H9 (cell line): Measurements from ENCODE around the gene CCL4L2. TPM values are rescaled to one million over a fixed set of nuclear protein-coding genes. Genes with fewer than 3 reads are reported as not detected.

ENCODE experiments used
- DNase-seq: peaks from one replicate; pipeline ENCODE4 v3.0.0-alpha.2; 2017
- H2AFZ ChIP-seq: one replicate; pipeline ENCODE4 v1.6.1; 2013; ENCODE audit warnings: mild to moderate bottlenecking, low read length, control low read depth, moderate library complexity
- H2AK5ac ChIP-seq: 2 replicates; pipeline ENCODE4 v1.6.1; 2013; ENCODE audit warnings: low read length, control low read depth, mixed read lengths; ENCODE audit not compliant: insufficient read length
- H2BK120ac ChIP-seq: one replicate; pipeline ENCODE4 v1.6.1; 2013; ENCODE audit warnings: low read depth, mild to moderate bottlenecking, low read length, control low read depth, inconsistent platforms; ENCODE audit not compliant: poor library complexity, severe bottlenecking
- H2BK12ac ChIP-seq: 2 replicates; pipeline ENCODE4 v1.6.1; 2013; ENCODE audit warnings: low read length, control low read depth, mixed read lengths, low read depth; ENCODE audit not compliant: insufficient read length
- H2BK15ac ChIP-seq: 2 replicates; pipeline ENCODE4 v1.6.1; 2013; ENCODE audit warnings: low read depth, low read length, control low read depth
- H2BK20ac ChIP-seq: one replicate; pipeline ENCODE4 v1.6.1; 2013; ENCODE audit warnings: low read depth, mild to moderate bottlenecking, low read length, control low read depth, inconsistent platforms; ENCODE audit not compliant: poor library complexity, severe bottlenecking
- H2BK5ac ChIP-seq: 2 replicates; pipeline ENCODE4 v1.6.1; 2013; ENCODE audit warnings: low read length, control low read depth, mixed read lengths; ENCODE audit not compliant: insufficient read length
- H3K14ac ChIP-seq: 2 replicates; pipeline ENCODE4 v1.6.1; 2013; ENCODE audit warnings: low read length, control low read depth; ENCODE audit not compliant: insufficient read depth
- H3K18ac ChIP-seq: 2 replicates; pipeline ENCODE4 v1.6.1; 2013; ENCODE audit warnings: low read depth, mild to moderate bottlenecking, mixed read lengths, low read length, control low read depth; ENCODE audit not compliant: insufficient read length
- H3K23ac ChIP-seq: 2 replicates; pipeline ENCODE4 v1.6.1; 2013; ENCODE audit warnings: low read length, control low read depth, mixed read lengths, low read depth; ENCODE audit not compliant: insufficient read length
- H3K23me2 ChIP-seq: 2 replicates; pipeline ENCODE4 v1.6.1; 2013; ENCODE audit warnings: low read depth, mild to moderate bottlenecking, mixed read lengths, low read length, control low read depth; ENCODE audit not compliant: insufficient read length, poor library complexity, severe bottlenecking
- H3K27ac ChIP-seq: 2 replicates; pipeline ENCODE4 v1.5.1; 2013; ENCODE audit warnings: low read length, control low read depth, mixed read lengths, low read depth; ENCODE audit not compliant: insufficient read length
- H3K27me3 ChIP-seq: 2 replicates; pipeline ENCODE4 v1.6.1; 2013; ENCODE audit warnings: low read length, control low read depth, inconsistent platforms; ENCODE audit not compliant: insufficient read depth
- H3K4ac ChIP-seq: 2 replicates; pipeline ENCODE4 v1.6.1; 2013; ENCODE audit warnings: low read depth, mild to moderate bottlenecking, control low read depth, inconsistent platforms, low read length, moderate library complexity
- H3K4me1 ChIP-seq: 2 replicates; pipeline ENCODE4 v1.6.1; 2013; ENCODE audit warnings: low read length, control low read depth, inconsistent platforms; ENCODE audit not compliant: insufficient read depth
- H3K4me2 ChIP-seq: 2 replicates; pipeline ENCODE4 v1.6.1; 2013; ENCODE audit warnings: low read length, control low read depth, mixed read lengths; ENCODE audit not compliant: insufficient read length, insufficient read depth
- H3K56ac ChIP-seq: 2 replicates; pipeline ENCODE4 v1.6.1; 2013; ENCODE audit warnings: low read depth, mild to moderate bottlenecking, mixed read lengths, low read length, control low read depth; ENCODE audit not compliant: insufficient read length
- H3K79me1 ChIP-seq: 2 replicates; pipeline ENCODE4 v1.6.1; 2013; ENCODE audit warnings: low read depth, mild to moderate bottlenecking, moderate library complexity, low read length, control low read depth, inconsistent platforms; ENCODE audit not compliant: insufficient read depth, poor library complexity, severe bottlenecking
- H3K79me2 ChIP-seq: 2 replicates; pipeline ENCODE4 v1.6.1; 2013; ENCODE audit warnings: low read length, control low read depth, inconsistent platforms; ENCODE audit not compliant: insufficient read depth
- H3K9ac ChIP-seq: 2 replicates; pipeline ENCODE4 v1.6.1; 2013; ENCODE audit warnings: low read length, control low read depth, mixed read lengths; ENCODE audit not compliant: insufficient read length; ENCODE audit errors: extremely low read depth
- H3K9me3 ChIP-seq: one replicate; pipeline ENCODE4 v1.6.1; 2013; ENCODE audit warnings: low read depth, low read length, inconsistent platforms; ENCODE audit not compliant: control insufficient read depth
- H3T11ph ChIP-seq: one replicate; pipeline ENCODE4 v1.6.1; 2013; ENCODE audit warnings: mild to moderate bottlenecking, low read length, control low read depth, inconsistent platforms
- H4K20me1 ChIP-seq: one replicate; pipeline ENCODE4 v1.6.1; 2013; ENCODE audit not compliant: control insufficient read depth, insufficient read length, insufficient read depth
- H4K5ac ChIP-seq: 2 replicates; pipeline ENCODE4 v1.6.1; 2013; ENCODE audit warnings: low read depth, mild to moderate bottlenecking, mixed read lengths, low read length, control low read depth; ENCODE audit not compliant: insufficient read length
- H4K8ac ChIP-seq: replicated peaks from 2 replicates; pipeline ENCODE4 v1.6.1; 2013; ENCODE audit warnings: low read length, control low read depth, mixed read lengths, low read depth; ENCODE audit not compliant: insufficient read length
- H4K91ac ChIP-seq: 2 replicates; pipeline ENCODE4 v1.6.1; 2013; ENCODE audit warnings: low read depth, mild to moderate bottlenecking, moderate library complexity, mixed read lengths, low read length, control low read depth; ENCODE audit not compliant: insufficient read length
- H3K27ac Mint-ChIP-seq, 3 experiments: 2 replicates in 2 of 3; 3 replicates in 1 of 3; pipeline ENCODE4 v1.8.0; 2020 to 2021; ENCODE audit warnings: mixed read lengths in 3 of 3, mild to moderate bottlenecking in 1 of 3, moderate library complexity in 1 of 3
- H3K27me3 Mint-ChIP-seq: 2 replicates; pipeline ENCODE4 v1.8.0; 2021; ENCODE audit warnings: low read depth, mild to moderate bottlenecking, moderate library complexity, mixed read lengths
- H3K36me3 Mint-ChIP-seq, 3 experiments: 2 replicates in 2 of 3; 3 replicates in 1 of 3; pipeline ENCODE4 v1.8.0; 2020 to 2021; ENCODE audit warnings: low read depth in 3 of 3, mixed read lengths in 3 of 3; ENCODE audit not compliant: insufficient read depth in 1 of 3
- H3K4me1 Mint-ChIP-seq, 2 experiments: 2 replicates each; pipeline ENCODE4 v1.8.0; 2020; ENCODE audit warnings: mixed read lengths in 2 of 2
- H3K4me3 Mint-ChIP-seq, 2 experiments: 2 replicates in 1 of 2; 3 replicates in 1 of 2; pipeline ENCODE4 v1.8.0; 2020 to 2021; ENCODE audit warnings: mild to moderate bottlenecking in 2 of 2, mixed read lengths in 2 of 2, moderate library complexity in 1 of 2
- H3K9me3 Mint-ChIP-seq, 2 experiments: 2 replicates in 1 of 2; 3 replicates in 1 of 2; pipeline ENCODE4 v1.8.0; 2020; ENCODE audit warnings: mild to moderate bottlenecking in 2 of 2, mixed read lengths in 2 of 2, moderate library complexity in 1 of 2
- CTCF ChIP-seq: fragments of 200-600 bp; sonication (generic); conservative IDR thresholded peaks from 3 replicates; pipeline ENCODE4 v1.8.0; 2021; ENCODE audit warnings: antibody characterized with exemption, mild to moderate bottlenecking
- WGBS: extraction: QIAGEN DNeasy Blood & Tissue Kit; methylation state at CpG from one replicate; pipeline ENCODE4 v1.1.7; 2013; ENCODE audit warnings: missing lambda C conversion rate, low lambda C conversion rate, mixed read lengths; ENCODE audit not compliant: insufficient read length; ENCODE audit errors: extremely low coverage; 5-methylcytosine and 5-hydroxymethylcytosine counted together
- total RNA-seq: library from RNA; stranded (reverse); gene quantifications from 2 replicates; pipeline ENCODE4 v1.2.1, GENCODE V29; 2021

Gene CCL4L2
- total RNA-seq, 1 experiment from 2014 or later: not detected

DNA sequence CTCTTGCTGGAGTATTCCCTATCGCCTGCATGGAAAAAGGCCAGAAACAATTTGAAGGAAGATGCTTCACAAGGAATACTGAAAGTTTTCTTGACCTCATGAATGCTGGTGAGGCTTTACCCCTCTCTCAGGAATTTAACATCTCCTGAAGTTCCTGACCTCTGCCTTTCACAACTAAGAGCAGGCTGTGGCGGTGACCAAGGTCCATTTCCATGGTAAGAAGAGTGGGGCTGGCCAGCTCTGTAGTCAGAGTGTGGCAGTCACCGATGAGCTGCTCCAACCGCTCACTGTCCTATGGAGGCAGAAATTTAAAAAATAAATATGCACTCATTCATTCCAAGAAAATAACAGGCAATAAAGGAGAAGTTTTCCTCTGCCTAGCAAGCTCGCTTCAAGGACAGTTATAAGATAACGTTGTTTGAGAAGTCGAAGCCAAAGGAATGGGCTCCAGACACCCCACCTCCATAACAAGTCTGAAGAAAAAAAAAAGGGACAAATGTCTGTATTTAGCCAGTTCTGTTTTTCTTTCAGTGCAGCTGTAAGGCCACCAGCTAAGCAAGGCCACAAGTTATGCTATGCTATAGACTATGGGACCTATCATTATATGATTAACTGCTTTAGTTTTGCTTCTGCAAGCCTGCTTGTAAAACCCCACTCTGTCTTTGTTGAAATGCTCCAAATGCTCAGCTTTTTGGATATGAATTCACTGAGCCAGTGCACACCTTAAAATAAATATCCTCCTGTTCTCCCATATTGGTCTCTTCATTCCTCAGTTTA lies 6.0 kb upstream of the CCL4L2 start:
- Histone ChIP-seq H3K23ac (no peak overlapping the region), H4K5ac (no peak overlapping the region), H2BK20ac (no peak overlapping the region), H2AFZ (no peak overlapping the region), H2BK120ac (no peak overlapping the region), H3K27ac (no peak overlapping the region), H3K27me3 (no peaks in the 10 kb centered on the region), H3K56ac (no peak overlapping the region), H3K9ac (no peak overlapping the region), H4K8ac (no peak overlapping the region), H3K4me1 (no peaks in the 10 kb centered on the region; the same call in 1 of the 2 replicates), H3T11ph (no peak overlapping the region), H3K79me2 (no peaks in the 10 kb centered on the region), H3K9me3 (no peaks in the 10 kb centered on the region), H3K79me1 (no peaks in the 10 kb centered on the region), H3K4me2 (no peak overlapping the region), H2AK5ac (no peak overlapping the region), H3K14ac (no peak overlapping the region), H3K4ac (no peak overlapping the region), H4K91ac (no peak overlapping the region), H2BK5ac (no peak overlapping the region), H3K23me2 (no peaks in the 10 kb centered on the region), H3K18ac (no peak overlapping the region), H4K20me1 (no peaks in the 10 kb centered on the region), H2BK15ac (peak overlapping the region; percentile 91; the same call in 1 of the 2 replicates), H2BK12ac (no peak overlapping the region)
- H3K9me3 Mint-ChIP-seq: no peaks in the 10 kb centered on the region; a peak in 1 of 5 replicates
- H3K4me3 Mint-ChIP-seq: no peak overlapping the region
- DNase-seq: no peak
- H3K27ac Mint-ChIP-seq: no peak overlapping the region
- H3K36me3 Mint-ChIP-seq: no peaks in the 10 kb centered on the region
- TF ChIP-seq CTCF: no peak
- no CpG with 5 or more reads among the region's 7 CpGs for WGBS
- H3K4me1 Mint-ChIP-seq: peaks cover 6 to 8% of the 10 kb centered on the region in 2 experiments
- peaks cover 14% of the 10 kb centered on the region; the same call in 1 of the 2 replicates for H3K27me3 Mint-ChIP-seq
